Measurements from ENCODE around the gene TOPBP1. TPM values are rescaled to one million over a fixed set of nuclear protein-coding genes. Genes with fewer than 3 reads are reported as not detected.

TOPBP1 gene
- total RNA-seq, 1 experiment from 2014 or later = 51.5 TPM

- Histone ChIP-seq H2AFZ (ENCODE audit: low read length) (no peak overlapping the region), H3K23ac (ENCODE audit: insufficient read length, low read depth, low read length) (no peak overlapping the region), H4K20me1 (ENCODE audit: control insufficient read depth, insufficient read depth, insufficient read length) (no peaks in the 10 kb centered on the region), H4K5ac (ENCODE audit: insufficient read length, low read depth, low read length) (no peak overlapping the region), H2AK5ac (ENCODE audit: insufficient read length, low read length) (no peak overlapping the region), H3K56ac (ENCODE audit: insufficient read length, low read depth, low read length) (no peak overlapping the region), H3K27me3 (ENCODE audit: insufficient read depth, low read length) (peaks cover 12% of the 10 kb centered on the region; the same call in 1 of the 2 replicates), H3K4me1 (ENCODE audit: insufficient read depth, low read length) (no peaks in the 10 kb centered on the region; the same call in 1 of the 2 replicates), H3K9me3 (ENCODE audit: control insufficient read depth, low read depth, low read length) (no peaks in the 10 kb centered on the region), H3K4me2 (ENCODE audit: insufficient read depth, insufficient read length, low read length) (no peak overlapping the region), H2BK120ac (ENCODE audit: low read depth, low read length, poor library complexity, severe bottlenecking) (no peak overlapping the region), H3K27ac (ENCODE audit: insufficient read length, low read depth, low read length) (no peak overlapping the region), H3K79me1 (ENCODE audit: insufficient read depth, low read depth, low read length, poor library complexity, severe bottlenecking) (no peaks in the 10 kb centered on the region), H3K79me2 (ENCODE audit: insufficient read depth, low read length) (no peaks in the 10 kb centered on the region), H3K14ac (ENCODE audit: insufficient read depth, low read length) (no peak overlapping the region), H3K9ac (ENCODE audit: extremely low read depth, insufficient read length, low read length) (no peak overlapping the region), H3K18ac (ENCODE audit: insufficient read length, low read depth, low read length) (no peak overlapping the region), H2BK12ac (ENCODE audit: insufficient read length, low read depth, low read length) (no peak overlapping the region), H3T11ph (ENCODE audit: low read length) (no peak overlapping the region), H3K4ac (ENCODE audit: low read depth, low read length) (no peak overlapping the region), H2BK5ac (ENCODE audit: insufficient read length, low read length) (no peak overlapping the region), H3K23me2 (ENCODE audit: insufficient read length, low read depth, low read length, poor library complexity, severe bottlenecking) (peaks cover 6% of the 10 kb centered on the region), H2BK15ac (ENCODE audit: low read depth, low read length) (no peak overlapping the region), H4K91ac (ENCODE audit: insufficient read length, low read depth, low read length) (no peak overlapping the region), H2BK20ac (ENCODE audit: low read depth, low read length, poor library complexity, severe bottlenecking) (no peak overlapping the region), H4K8ac (replicated peaks; ENCODE audit: insufficient read length, low read depth, low read length) (no peak overlapping the region)
- Mint-ChIP-seq H3K4me1 (peaks cover 3 to 8% of the 10 kb centered on the region in 2 experiments; a peak in 3 of 4 replicates), H3K36me3 (ENCODE audit: insufficient read depth in 1 of 3, low read depth in 3 of 3) (no peaks in the 10 kb centered on the region), H3K27me3 (ENCODE audit: low read depth) (peaks cover 33% of the 10 kb centered on the region), H3K9me3 (no peaks in the 10 kb centered on the region), H3K4me3 (no peak overlapping the region), H3K27ac (no peak overlapping the region)
- TF ChIP-seq CTCF (conservative IDR thresholded peaks at IDR 0.05) = no peak
- WGBS (ENCODE audit: extremely low coverage, insufficient read length, low lambda C conversion rate) = no CpG with 5 or more reads among the region's 4 CpGs
- DNase-seq = no peak
Measured at GRCh38 chr3:133669949-133670524, 8.3 kb upstream of the TOPBP1 start.

Measured in H9 (cell line).